ENCODE results near the gene SCRN2. TPM values are rescaled to one million over a fixed set of nuclear protein-coding genes. Genes with fewer than 3 reads are reported as not detected.
A peak's percentile ranks its signal among the peaks of the same experiment; 100 is the strongest.

SCRN2 gene
- total RNA-seq, 6 experiments from 2014 or later: 33.9 to 46.6 (median 39.1) TPM

DNA sequence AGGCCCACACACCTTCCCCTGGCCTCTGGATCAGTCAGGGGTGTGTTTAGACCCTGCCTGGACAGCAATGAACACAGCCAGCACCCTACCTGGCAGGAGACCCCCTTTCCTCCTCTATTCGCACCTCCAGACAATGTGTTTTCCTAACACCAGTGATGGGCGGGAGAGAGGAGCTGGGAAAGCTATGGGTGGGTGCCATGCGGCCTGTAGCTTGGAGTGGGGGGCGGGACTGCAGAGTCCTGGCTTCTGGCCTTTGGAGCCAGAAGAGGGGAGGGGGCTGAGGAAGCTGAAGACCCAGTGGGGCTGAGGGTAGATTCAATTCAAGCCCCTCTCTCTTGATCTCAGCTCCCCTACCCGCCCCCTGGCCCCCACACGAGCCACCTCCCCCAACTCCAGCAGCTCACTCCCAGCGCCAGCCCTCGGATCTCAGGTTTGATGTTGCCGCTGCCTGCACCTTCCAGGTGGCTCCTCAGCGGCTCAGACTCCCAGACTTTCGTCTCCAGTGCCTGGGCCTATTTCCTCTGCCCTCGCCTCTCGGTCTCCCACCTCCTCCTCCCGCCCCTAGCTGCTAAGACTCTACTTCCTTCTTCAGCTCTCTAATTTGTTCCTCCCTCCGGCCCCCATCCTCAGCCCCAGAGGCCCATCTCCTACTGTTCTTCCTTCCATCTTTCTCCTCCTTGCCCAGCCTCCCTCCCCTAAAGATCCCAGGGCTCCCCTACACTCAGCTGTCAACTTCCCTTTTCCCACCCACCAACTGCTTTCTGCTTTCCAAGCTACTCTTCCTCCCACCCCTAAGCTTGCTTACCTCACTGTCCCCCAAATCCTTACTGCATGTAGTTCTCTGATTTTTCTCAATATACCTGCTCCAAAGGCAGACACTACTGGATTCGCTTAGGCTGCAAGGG lies 16.7 kb upstream of the SCRN2 start:
- Mint-ChIP-seq H3K27me3 (ENCODE audit: insufficient read depth) (peaks cover 32% of the 10 kb centered on the region), H3K4me1 (ENCODE audit: low read depth) (peaks cover 20% of the 10 kb centered on the region), H3K27ac (no peak overlapping the region), H3K4me3 (no peak overlapping the region), H3K9me3 (no peaks in the 10 kb centered on the region), H3K36me3 (ENCODE audit: low read depth) (no peaks in the 10 kb centered on the region)
- TF ChIP-seq, protein P1, sequence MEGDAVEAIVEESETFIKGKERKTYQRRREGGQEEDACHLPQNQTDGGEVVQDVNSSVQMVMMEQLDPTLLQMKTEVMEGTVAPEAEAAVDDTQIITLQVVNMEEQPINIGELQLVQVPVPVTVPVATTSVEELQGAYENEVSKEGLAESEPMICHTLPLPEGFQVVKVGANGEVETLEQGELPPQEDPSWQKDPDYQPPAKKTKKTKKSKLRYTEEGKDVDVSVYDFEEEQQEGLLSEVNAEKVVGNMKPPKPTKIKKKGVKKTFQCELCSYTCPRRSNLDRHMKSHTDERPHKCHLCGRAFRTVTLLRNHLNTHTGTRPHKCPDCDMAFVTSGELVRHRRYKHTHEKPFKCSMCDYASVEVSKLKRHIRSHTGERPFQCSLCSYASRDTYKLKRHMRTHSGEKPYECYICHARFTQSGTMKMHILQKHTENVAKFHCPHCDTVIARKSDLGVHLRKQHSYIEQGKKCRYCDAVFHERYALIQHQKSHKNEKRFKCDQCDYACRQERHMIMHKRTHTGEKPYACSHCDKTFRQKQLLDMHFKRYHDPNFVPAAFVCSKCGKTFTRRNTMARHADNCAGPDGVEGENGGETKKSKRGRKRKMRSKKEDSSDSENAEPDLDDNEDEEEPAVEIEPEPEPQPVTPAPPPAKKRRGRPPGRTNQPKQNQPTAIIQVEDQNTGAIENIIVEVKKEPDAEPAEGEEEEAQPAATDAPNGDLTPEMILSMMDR (IDR thresholded peaks at IDR 0.05): no peak
- DNase-seq: no peak

DNA sequence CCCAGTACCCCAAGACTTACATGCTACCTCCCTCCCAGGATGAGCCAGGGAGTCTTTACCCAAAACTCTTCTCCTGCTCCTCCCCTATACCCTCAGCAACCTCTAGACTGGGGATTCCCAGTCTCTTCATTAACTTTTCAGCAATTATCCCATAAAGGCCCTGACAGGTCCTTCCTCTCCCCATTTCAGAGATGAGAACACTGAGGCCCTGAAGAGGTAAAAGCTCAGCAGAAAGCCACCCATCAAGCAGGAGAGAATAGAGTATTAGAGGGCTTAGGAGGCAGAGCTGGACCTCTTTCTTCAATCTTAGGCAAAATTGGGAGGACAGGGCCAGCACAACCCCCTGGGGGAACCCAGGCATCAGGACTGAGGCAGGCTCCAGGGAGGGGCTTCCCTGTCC lies 15.8 kb upstream of the SCRN2 start:
- no peak overlapping the region for H3K4me3 Mint-ChIP-seq
- H3K27me3 Mint-ChIP-seq (ENCODE audit: insufficient read depth): peaks cover 41% of the 10 kb centered on the region
- no peaks in the 10 kb centered on the region for H3K36me3 Mint-ChIP-seq (ENCODE audit: low read depth)
- H3K4me1 Mint-ChIP-seq (ENCODE audit: low read depth): peaks cover 22% of the 10 kb centered on the region
- TF ChIP-seq, protein P1 (IDR thresholded peaks at IDR 0.05): no peak
- H3K27ac Mint-ChIP-seq: no peak overlapping the region
- no peaks in the 10 kb centered on the region for H3K9me3 Mint-ChIP-seq
- no peak for DNase-seq

DNA sequence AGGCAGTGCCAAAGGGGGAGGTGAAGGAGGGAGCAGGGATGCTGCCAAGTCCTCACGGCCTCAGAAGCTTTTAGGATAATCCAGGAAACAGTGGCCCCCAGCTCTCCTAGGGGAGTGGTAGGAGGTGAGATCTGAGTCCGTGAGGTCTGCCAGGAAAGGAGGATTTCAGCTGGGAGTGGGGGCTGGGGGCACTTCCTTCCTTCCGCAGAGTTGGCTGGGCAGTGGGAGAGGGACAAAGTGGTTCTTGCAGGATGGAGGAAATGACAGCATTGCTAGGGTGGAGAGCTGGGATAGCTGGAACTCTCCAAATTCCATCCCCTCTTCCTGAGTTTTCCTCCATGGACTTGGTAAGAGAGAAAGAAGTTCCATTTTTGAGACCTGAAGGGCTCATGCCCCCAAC lies 14.7 kb upstream of the SCRN2 start:
- no peak overlapping the region for H3K27ac Mint-ChIP-seq

DNA sequence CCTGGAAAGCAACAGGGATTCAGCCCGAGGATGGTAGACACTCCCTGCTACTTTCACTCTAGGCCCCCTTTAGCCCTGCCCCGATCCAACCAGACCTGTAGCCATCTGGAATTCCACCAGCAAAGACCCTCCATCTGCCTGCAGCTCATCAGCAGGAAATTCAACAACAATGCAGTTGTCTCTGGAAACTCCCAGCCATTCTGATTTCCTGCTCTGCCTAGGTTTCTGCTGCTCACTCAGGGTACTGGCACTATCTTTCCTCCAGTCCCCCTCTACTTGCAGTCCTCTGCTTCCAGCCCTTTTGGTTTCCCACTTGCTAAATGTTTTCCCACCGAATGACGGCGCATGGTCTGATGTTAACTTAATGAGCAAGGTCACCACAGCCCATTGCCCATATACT lies 12.5 kb upstream of the SCRN2 start:
- Mint-ChIP-seq H3K27ac (no peak overlapping the region), H3K9me3 (no peaks in the 10 kb centered on the region), H3K27me3 (ENCODE audit: insufficient read depth) (peaks cover 39% of the 10 kb centered on the region), H3K4me3 (no peak overlapping the region), H3K4me1 (ENCODE audit: low read depth) (peaks cover 37% of the 10 kb centered on the region), H3K36me3 (ENCODE audit: low read depth) (no peaks in the 10 kb centered on the region)
- TF ChIP-seq, protein P1 (IDR thresholded peaks at IDR 0.05): no peak
- DNase-seq: no peak

More for the DNA sequence above, 14.7 kb upstream of the SCRN2 start:
- Mint-ChIP-seq H3K36me3 (ENCODE audit: low read depth) (no peaks in the 10 kb centered on the region), H3K27me3 (ENCODE audit: insufficient read depth) (peaks cover 41% of the 10 kb centered on the region), H3K4me1 (ENCODE audit: low read depth) (peaks cover 22% of the 10 kb centered on the region), H3K9me3 (no peaks in the 10 kb centered on the region), H3K4me3 (no peak overlapping the region)
- DNase-seq: no peak
- TF ChIP-seq, protein P1 (IDR thresholded peaks at IDR 0.05): no peak

DNA sequence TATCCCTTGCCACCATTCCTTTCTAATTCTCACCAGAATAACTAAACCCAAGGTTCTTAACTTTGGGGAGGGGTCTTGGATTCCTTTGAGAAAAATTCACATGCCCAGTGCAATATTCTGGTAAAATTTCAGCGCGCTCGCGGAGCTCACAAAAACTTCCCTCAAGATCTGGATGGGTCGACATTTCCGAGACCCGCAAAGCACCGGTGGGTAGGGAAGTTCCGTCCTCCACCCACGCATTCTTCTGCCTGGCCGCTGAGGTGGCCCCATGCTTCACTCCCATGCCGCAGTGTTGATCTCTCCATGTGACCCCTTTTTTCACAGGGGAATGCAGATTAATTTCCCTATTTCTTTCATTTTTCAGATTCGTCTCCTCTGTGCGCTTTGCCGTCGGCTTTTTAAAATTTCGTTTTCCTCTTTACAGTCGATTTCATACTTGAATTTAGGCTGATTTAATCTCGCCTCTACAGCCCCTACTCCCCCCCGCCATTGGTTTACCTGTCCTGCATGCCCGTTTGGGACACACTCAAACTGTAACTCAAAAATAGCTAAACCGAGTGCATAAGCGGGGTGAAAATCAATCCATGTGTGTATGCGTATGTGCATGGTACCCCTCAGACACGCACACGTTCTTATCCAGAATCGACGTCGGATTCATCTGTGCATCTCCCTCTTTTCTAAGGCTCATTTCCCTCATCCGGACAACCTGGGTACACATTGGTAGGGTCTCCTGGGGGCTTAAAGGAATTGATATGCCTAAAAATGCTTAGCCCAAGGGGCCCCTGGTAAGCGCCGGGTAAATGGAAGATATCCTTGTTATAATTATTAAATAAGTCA lies 11.3 kb upstream of the SCRN2 start:
- H3K4me3 Mint-ChIP-seq: peak overlapping the region; percentile 7; the same call in 1 of the 2 replicates
- H3K36me3 Mint-ChIP-seq (ENCODE audit: low read depth): no peaks in the 10 kb centered on the region
- H3K27me3 Mint-ChIP-seq (ENCODE audit: insufficient read depth): peaks cover 41% of the 10 kb centered on the region
- H3K27ac Mint-ChIP-seq: no peak overlapping the region
- no peak for DNase-seq
- H3K4me1 Mint-ChIP-seq (ENCODE audit: low read depth): peaks cover 37% of the 10 kb centered on the region
- H3K9me3 Mint-ChIP-seq: no peaks in the 10 kb centered on the region
- TF ChIP-seq, protein P1 (IDR thresholded peaks at IDR 0.05): no peak
